ENCODE data around the gene SPRR2E.
"Not testable (repeated sequence)": the region's sequence is repeated elsewhere in the genome, so short reads cannot be mapped to it uniquely, and the experiment has no call there.

SPRR2E gene

DNA sequence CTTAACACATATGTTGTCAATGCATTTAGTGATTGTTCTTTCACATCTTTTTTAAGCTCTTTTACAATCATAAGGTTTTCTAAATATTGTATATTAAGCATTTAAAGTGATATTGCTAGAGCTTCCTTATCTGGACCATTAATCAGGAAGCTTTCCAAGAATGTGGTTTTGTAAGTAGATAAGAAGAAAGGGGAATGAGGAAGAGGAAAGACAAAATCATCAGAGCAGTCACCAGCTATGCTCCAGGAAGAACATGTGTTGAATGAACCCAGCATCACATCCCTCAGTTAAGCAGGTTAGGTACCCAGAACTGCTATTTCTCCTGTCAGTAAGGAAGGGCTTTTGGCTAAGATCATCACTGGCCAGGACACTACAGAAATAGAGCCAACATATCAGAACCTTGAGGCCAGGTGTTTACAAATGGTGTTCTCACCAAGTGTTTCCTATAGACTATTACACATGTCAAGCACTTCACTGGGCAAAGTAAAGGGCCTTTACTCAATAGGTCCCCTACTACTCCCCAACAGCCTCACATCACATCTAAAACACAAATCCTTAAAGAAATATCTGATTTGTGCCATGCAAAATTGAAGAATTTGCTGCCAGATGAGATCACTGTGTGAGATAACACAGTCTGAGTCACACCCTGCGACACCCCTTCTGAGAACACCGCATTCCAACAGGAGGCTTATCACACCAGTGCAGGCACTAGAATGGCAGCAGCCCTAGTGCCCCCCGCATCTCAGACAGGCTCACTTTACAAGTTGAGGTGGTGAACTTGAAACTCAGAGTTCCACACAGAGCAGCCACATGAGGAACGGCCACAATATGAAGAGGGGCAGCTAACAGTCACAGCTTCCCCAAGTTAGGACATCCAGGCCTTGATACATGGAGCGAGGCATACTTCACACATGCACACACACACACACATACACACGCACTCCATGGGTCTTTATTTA is 35.2 kb downstream of the SPRR2E start:
- DNase-seq (ENCODE audit: low read depth): no peak

DNA sequence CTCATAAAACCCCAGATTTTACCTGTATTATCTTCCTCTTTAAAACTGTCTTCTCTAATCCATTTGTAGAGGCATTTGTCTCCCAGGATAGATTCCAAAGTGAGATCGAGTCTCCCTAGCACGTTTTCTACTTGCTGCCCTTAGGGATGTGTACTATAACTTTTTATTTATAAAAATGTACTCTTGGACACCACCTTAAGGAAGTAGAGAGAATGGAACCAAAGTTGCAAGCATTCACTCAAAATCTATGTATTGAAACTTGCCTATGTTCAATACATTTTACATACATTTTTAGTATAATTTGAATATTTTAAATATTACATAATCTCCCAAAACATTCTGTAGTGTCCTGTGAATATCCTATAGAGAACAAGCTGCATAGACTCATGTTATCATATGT is 36.2 kb downstream of the SPRR2E start:
- DNase-seq (ENCODE audit: low read depth): no peak

- DNase-seq (ENCODE audit: low read depth): no peak
Observed at GRCh38 chr1:153057375-153057774, 37.0 kb downstream of the SPRR2E start, which contains the start of gene SPRR2A. TSS of gene SPRR2A (minus strand) at chr1:153057512. CDS start at chr1:153056735, 777 bp downstream.

- DNase-seq (ENCODE audit: low read depth): not testable (repeated sequence)
Observed at GRCh38 chr1:153056111-153056510, 38.2 kb downstream of the SPRR2E start.

GRCh38 chr1:153049211-153049610 is 45.1 kb downstream of the SPRR2E start:
- DNase-seq (ENCODE audit: low read depth): no peak
